Keratinocyte (primary cell): ENCODE measurements around the gene NHLRC1. TPM values are rescaled to one million over a fixed set of nuclear protein-coding genes. Genes with fewer than 3 reads are reported as not detected.

Source experiments
- DNase-seq: peaks from one replicate; pipeline ENCODE4 v3.0.0-alpha.2; 2011; ENCODE audit warnings: low read depth, missing footprints, low spot score
- FAIRE-seq: peaks from 2 replicates; lab custom pipeline; 2011; peaks lifted over from hg19 to GRCh38; lab: Jason Lieb, UNC
- H2AFZ ChIP-seq: 2 replicates; pipeline ENCODE4 v1.6.0; 2012; ENCODE audit warnings: low read length, control low read depth, inconsistent platforms; ENCODE audit not compliant: control insufficient read depth
- H3K27ac ChIP-seq: 2 replicates; pipeline ENCODE4 v1.5.1; 2011; ENCODE audit warnings: low read length; ENCODE audit not compliant: control insufficient read depth, insufficient read depth
- H3K27me3 ChIP-seq: 3 replicates; pipeline ENCODE4 v1.6.0; 2011; ENCODE audit warnings: low read length; ENCODE audit not compliant: control insufficient read depth, insufficient read depth; ENCODE audit errors: extremely low read depth
- H3K36me3 ChIP-seq, 2 experiments: 2 replicates in 1 of 2; 3 replicates in 1 of 2; pipeline ENCODE4 v1.5.1; 2011; ENCODE audit warnings: low read length in 2 of 2, mild to moderate bottlenecking in 1 of 2; ENCODE audit not compliant: control insufficient read depth in 2 of 2, insufficient read depth in 2 of 2; ENCODE audit errors: extremely low read depth in 1 of 2
- H3K4me1 ChIP-seq: 3 replicates; pipeline ENCODE4 v1.5.1; 2011; ENCODE audit warnings: low read length; ENCODE audit not compliant: control insufficient read depth, insufficient read depth; ENCODE audit errors: extremely low read depth
- H3K4me2 ChIP-seq: 3 replicates; pipeline ENCODE4 v1.6.0; 2011; ENCODE audit warnings: low read depth, low read length; ENCODE audit not compliant: control insufficient read depth, insufficient read depth; ENCODE audit errors: extremely low read depth
- H3K4me3 ChIP-seq, 3 experiments: fragments of 200-600 bp in 1 of 3; sonication (generic) in 1 of 3; 2 replicates in 2 of 3; 3 replicates in 1 of 3; pipeline ENCODE4 v1.5.1; 2011 to 2016; ENCODE audit warnings: low read length in 3 of 3, mild to moderate bottlenecking in 3 of 3, control low read depth in 2 of 3, inconsistent platforms in 1 of 3, low read depth in 1 of 3, mixed read lengths in 1 of 3, mixed run types in 1 of 3, moderate library complexity in 1 of 3; ENCODE audit not compliant: control insufficient read depth in 2 of 3, insufficient read depth in 2 of 3; ENCODE audit errors: extremely low read depth in 1 of 3
- H3K79me2 ChIP-seq: 2 replicates; pipeline ENCODE4 v1.6.0; 2012; ENCODE audit warnings: low read length; ENCODE audit not compliant: control insufficient read depth, insufficient read depth
- H3K9ac ChIP-seq: 3 replicates; pipeline ENCODE4 v1.6.0; 2011; ENCODE audit warnings: low read length; ENCODE audit not compliant: control insufficient read depth, insufficient read depth; ENCODE audit errors: extremely low read depth
- H3K9me1 ChIP-seq: 3 replicates; pipeline ENCODE4 v1.6.0; 2011; ENCODE audit warnings: low read length; ENCODE audit not compliant: control insufficient read depth, insufficient read depth; ENCODE audit errors: extremely low read depth
- H3K9me3 ChIP-seq: 2 replicates; pipeline ENCODE4 v1.5.1; 2012; ENCODE audit warnings: low read depth, low read length; ENCODE audit not compliant: control insufficient read depth
- H4K20me1 ChIP-seq: 3 replicates; pipeline ENCODE4 v1.6.0; 2011; ENCODE audit warnings: low read length; ENCODE audit not compliant: control insufficient read depth, insufficient read depth; ENCODE audit errors: extremely low read depth
- EZH2 ChIP-seq: IDR thresholded peaks from one replicate; pipeline ENCODE4 v1.6.1; 2012; ENCODE audit warnings: inconsistent platforms, mild to moderate bottlenecking, low read length, moderate library complexity
- dilution Hi-C: fragments of 300-500 bp; cut with MboI; formaldehyde crosslinking; loops from one replicate; pipeline ENCODE4 v1.7.0; 2020; ENCODE audit warnings: low sequenced_read_pairs; ENCODE audit not compliant: extremely low pct_ligation_motif_present
- polyA plus RNA-seq, 5 experiments: library from polyadenylated mRNA; depleted of rRNA in 3 of 5; stranded (reverse) in 3 of 5; stranded (forward) in 1 of 5; unstranded in 1 of 5; fragments of >200 nt; gene quantifications; 1 replicate in 1 of 5; 2 replicates in 3 of 5; 3 replicates in 1 of 5; pipeline versions ENCODE4 v1.2.1 to v1.2.3, GENCODE V29; 2011 to 2012; ENCODE audit warnings: missing spikeins in 2 of 5, low read depth in 1 of 5, low replicate concordance in 1 of 5
- TF ChIP-seq, protein P1 (sequence below), 3 experiments: IDR thresholded peaks in 1 of 3; conservative IDR thresholded peaks in 1 of 3; optimal IDR thresholded peaks in 1 of 3; 2 replicates in 2 of 3; 3 replicates in 1 of 3; pipeline versions ENCODE3 to v1.5.1; 2011; ENCODE audit warnings: low read length in 3 of 3, mild to moderate bottlenecking in 3 of 3, moderate library complexity in 2 of 3, control low read depth in 1 of 3, inconsistent platforms in 1 of 3; ENCODE audit not compliant: insufficient read depth in 2 of 3; ENCODE audit errors: extremely low read depth in 1 of 3

NHLRC1 gene
- polyA plus RNA-seq, 1 donor (not counting 4 experiments of a cell fraction or from before 2014, with no cell fraction given): 1.2 TPM

DNA sequence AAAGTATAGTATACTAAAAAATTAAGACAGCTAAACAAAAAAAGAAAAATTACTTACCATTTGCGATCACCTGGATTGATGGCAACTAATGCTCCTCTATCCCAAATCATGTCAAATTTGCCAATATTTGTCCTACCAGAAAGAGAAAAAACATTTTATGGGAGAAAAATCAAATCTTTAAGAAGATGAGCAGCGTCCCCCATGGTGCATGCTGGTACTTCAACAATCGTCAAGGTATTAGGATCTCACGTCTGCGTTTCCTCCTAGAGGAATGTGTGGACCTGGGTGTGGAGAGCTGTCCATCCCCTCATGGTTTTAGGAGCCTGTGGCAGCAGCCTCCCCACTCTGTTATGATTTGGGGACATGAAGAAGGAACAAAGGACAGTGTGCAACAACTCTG lies 16.4 kb upstream of the NHLRC1 start:
- Histone ChIP-seq H3K4me2 (no peak overlapping the region), H4K20me1 (no peaks in the 10 kb centered on the region), H3K9me1 (no peaks in the 10 kb centered on the region), H2AFZ (no peak overlapping the region), H3K79me2 (no peaks in the 10 kb centered on the region), H3K4me1 (no peaks in the 10 kb centered on the region), H3K36me3 (peaks cover 21 to 24% of the 10 kb centered on the region in 2 experiments), H3K9ac (no peak overlapping the region), H3K27me3 (no peaks in the 10 kb centered on the region), H3K27ac (no peak overlapping the region), H3K9me3 (no peaks in the 10 kb centered on the region), H3K4me3 (no peak overlapping the region)
- dilution Hi-C loops: no loop called here
- FAIRE-seq: no peak
- TF ChIP-seq, protein P1, sequence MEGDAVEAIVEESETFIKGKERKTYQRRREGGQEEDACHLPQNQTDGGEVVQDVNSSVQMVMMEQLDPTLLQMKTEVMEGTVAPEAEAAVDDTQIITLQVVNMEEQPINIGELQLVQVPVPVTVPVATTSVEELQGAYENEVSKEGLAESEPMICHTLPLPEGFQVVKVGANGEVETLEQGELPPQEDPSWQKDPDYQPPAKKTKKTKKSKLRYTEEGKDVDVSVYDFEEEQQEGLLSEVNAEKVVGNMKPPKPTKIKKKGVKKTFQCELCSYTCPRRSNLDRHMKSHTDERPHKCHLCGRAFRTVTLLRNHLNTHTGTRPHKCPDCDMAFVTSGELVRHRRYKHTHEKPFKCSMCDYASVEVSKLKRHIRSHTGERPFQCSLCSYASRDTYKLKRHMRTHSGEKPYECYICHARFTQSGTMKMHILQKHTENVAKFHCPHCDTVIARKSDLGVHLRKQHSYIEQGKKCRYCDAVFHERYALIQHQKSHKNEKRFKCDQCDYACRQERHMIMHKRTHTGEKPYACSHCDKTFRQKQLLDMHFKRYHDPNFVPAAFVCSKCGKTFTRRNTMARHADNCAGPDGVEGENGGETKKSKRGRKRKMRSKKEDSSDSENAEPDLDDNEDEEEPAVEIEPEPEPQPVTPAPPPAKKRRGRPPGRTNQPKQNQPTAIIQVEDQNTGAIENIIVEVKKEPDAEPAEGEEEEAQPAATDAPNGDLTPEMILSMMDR (optimal IDR thresholded peaks at IDR 0.05 in 1 of 3, IDR thresholded peaks at IDR 0.05 in 1 of 3, conservative IDR thresholded peaks at IDR 0.05 in 1 of 3; ENCODE audit: extremely low read depth in 1 of 3, insufficient read depth in 2 of 3, low read length in 3 of 3): no peak
- no peak for TF ChIP-seq EZH2
- DNase-seq: no peak

- Histone ChIP-seq H3K79me2 (no peaks in the 10 kb centered on the region), H3K9ac (no peak overlapping the region), H3K4me2 (no peak overlapping the region), H4K20me1 (no peaks in the 10 kb centered on the region), H3K9me3 (no peaks in the 10 kb centered on the region), H3K4me1 (no peaks in the 10 kb centered on the region), H3K27ac (no peak overlapping the region), H2AFZ (no peak overlapping the region), H3K27me3 (no peaks in the 10 kb centered on the region), H3K4me3 (no peak overlapping the region), H3K9me1 (no peaks in the 10 kb centered on the region), H3K36me3 (peaks cover 20 to 22% of the 10 kb centered on the region in 2 experiments)
- dilution Hi-C loops: no loop called here
- DNase-seq (no peak), FAIRE-seq (no peak)
- no peak for TF ChIP-seq EZH2
- TF ChIP-seq, protein P1 (optimal IDR thresholded peaks at IDR 0.05 in 1 of 3, IDR thresholded peaks at IDR 0.05 in 1 of 3, conservative IDR thresholded peaks at IDR 0.05 in 1 of 3; ENCODE audit: extremely low read depth in 1 of 3, insufficient read depth in 2 of 3, low read length in 3 of 3): no peak
These were observed 13.8 kb upstream of the NHLRC1 start for GRCh38 chr6:18136260-18136659.
